HG03103 (cell line): ENCODE results near the gene PRDM7.

Source experiments
- ATAC-seq: cut with Tn5 transposase; IDR thresholded peaks from one replicate; pipeline ENCODE4 v1.9.1; 2021; ENCODE audit warnings: low read depth; ENCODE audit not compliant: unreplicated experiment

PRDM7 gene

GRCh38 chr16:90041896-90042473 is 35.1 kb downstream of the PRDM7 start:
- no peak for ATAC-seq

GRCh38 chr16:90040152-90041023 is 36.7 kb downstream of the PRDM7 start:
- no peak for ATAC-seq

- no peak for ATAC-seq
These were observed 39.9 kb downstream of the PRDM7 start for GRCh38 chr16:90037276-90037675.

GRCh38 chr16:90035902-90036301 is 41.2 kb downstream of the PRDM7 start:
- no peak for ATAC-seq

DNA sequence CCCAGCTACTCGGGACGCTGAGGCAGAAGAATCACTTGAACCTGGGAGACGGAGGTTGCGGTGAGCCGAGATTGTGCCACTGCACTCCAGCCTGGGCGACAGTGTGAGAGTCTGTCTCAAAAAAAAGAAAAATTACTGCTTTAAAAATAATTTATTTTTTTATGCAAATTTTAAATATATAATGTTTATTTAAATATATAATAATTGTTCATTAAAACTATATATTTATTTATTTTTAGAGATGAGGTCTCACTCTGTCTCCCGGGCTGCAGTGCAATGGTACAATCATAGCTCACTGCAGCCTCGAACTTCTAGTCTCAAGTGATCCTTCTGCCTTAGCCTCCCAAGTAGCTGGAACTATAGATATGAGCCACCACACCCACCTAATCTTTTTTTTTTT is 42.6 kb downstream of the PRDM7 start:
- no peak for ATAC-seq

GRCh38 chr16:90033387-90033786 is 43.7 kb downstream of the PRDM7 start:
- ATAC-seq, result no peak

DNA sequence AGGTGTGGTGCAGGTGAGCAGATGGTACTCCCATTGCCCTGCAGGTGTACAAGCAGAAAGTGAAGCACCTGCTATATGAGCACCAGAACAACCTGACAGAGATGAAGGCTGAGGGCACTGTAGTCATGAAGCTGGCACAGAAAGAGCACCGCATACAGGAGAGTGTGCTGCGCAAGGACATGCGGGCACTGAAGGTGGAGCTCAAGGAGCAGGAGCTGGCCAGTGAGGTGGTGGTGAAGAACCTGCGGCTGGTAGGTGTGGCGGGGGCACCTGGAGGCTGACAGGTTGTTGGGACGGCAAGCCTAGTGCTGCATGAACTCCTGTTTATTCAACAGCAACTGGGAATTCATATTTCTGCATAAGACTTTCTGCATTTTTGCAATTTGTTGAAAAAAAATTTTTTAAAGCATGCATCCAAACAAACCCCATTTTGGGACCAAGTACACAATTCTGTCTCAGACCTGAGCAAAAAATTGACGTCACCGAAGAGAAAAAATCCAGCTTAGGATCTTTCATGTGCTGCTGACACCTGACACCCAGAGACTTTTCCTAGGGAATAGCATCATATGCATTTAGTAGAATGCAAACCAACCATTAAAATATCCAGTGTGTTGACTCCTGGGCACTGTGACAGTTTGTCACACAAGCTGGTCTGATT is 44.3 kb downstream of the PRDM7 start:
- no peak for ATAC-seq

- no peak for ATAC-seq
These were observed 45.0 kb downstream of the PRDM7 start for GRCh38 chr16:90031931-90032673.

DNA sequence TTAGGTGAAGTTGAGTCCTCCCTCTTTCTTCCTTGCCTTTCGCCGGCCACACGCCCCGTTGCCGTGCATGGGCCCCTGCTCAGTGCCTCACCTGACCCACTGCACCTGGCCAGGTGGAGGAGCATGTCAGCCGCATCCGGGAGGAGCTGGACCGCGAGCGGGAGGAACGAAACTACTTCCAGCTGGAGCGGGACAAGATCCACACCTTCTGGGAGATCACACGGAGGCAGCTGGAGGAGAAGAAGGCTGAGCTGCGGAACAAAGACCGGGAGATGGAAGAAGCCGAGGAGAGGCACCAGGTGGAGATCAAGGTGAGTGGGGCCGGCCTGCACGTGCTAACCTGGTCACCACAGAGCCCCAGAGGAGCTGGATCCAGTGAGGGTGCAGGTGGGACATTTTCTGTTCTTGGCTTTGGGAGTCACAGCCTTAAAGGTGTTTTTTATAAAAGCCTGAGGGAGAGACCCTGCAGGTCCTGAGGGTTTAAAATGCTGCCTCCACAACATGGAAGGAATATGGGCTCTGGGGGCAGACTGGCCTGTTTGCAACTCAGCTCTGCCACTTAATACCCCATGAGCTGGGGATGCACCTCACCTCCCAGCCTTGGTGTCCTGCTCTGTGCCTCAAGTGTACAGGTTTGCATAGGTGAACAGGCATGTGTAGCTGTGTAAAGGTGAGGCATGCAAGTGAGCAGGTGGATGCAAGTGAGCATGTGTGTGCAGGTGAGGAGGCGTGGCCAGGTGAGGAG is 45.8 kb downstream of the PRDM7 start:
- no peak for ATAC-seq

GRCh38 chr16:90028985-90029384 is 48.1 kb downstream of the PRDM7 start:
- no peak for ATAC-seq

DNA sequence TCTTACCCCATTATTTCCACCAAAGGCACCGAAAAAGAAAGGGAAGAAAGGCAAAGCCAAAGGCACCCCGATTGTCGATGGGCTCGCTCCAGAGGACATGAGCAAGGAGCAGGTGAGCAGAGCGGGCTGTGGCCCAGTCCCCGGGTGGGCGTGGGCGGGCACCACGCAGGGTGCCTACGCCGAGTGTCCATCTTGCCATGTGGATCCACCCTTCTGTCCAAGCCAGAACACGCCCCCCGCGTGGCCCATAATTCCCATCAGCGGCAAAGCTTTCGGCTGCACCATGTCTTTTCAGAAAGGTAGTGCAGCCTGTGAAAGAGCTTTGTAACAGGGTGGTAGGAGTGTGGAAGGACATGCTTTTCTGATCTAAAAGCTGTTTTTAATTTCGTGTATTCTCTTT is 49.5 kb downstream of the PRDM7 start:
- ATAC-seq, result no peak

DNA sequence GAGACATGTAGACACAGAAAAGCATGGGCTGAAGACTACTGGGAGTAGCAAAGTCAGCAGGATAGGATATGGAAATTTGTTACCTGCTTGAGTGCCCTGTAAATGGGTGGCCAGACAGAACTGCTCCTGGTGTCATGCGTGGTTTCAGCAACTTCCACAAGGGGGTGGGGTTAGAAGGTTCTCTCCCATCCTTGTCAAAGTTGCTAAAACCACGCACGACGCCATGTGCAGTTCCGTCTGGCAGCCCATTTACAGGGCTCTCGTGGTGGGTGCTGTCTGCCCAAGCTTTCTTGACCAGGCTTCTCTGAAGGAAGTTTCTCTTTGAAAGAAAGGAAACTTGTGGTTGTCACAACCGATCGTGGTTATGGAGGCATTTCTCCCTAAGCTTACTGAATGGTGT is 51.0 kb downstream of the PRDM7 start:
- no peak for ATAC-seq

- ATAC-seq, result no peak
These were observed 54.1 kb downstream of the PRDM7 start for GRCh38 chr16:90023078-90023447.

- peak; percentile 53 for ATAC-seq
These were observed 54.7 kb downstream of the PRDM7 start for GRCh38 chr16:90022209-90023077.

- no peak for ATAC-seq
These were observed 56.2 kb downstream of the PRDM7 start for GRCh38 chr16:90020838-90021382.

DNA sequence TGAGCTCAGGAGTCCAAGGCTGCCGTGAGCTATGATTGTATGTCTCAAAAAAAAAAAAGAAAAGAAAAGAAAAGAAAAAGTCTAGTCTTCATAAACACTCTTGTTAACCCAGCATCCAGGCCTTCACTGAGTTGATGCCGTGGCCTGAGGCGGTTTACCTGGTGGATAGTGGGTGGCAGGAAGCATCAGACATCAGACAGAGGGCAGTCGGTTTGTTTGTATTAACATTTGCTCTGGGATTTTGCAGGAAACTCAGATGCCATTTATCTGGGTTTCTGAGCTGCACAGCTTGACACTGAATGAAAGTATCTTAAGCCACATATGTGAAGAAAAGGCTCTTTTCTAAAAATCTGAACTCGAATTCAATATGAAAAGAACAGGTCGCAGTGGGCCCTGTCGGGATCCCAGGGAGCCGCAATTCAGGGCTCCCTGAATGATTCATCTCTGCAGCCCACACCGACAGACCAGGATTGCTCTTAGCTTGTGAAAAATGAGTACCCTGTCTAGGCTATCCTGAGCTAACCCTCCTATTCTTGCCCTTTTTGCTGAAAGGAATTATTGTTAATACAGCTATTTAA is 56.8 kb downstream of the PRDM7 start:
- ATAC-seq, result no peak

- ATAC-seq, result no peak
These were observed 57.4 kb downstream of the PRDM7 start for GRCh38 chr16:90019543-90020259.
